H9 (cell line): ENCODE results near the gene SH2D3C. TPM values are rescaled to one million over a fixed set of nuclear protein-coding genes. Genes with fewer than 3 reads are reported as not detected.

Source experiments
- DNase-seq: peaks from one replicate; pipeline ENCODE4 v3.0.0-alpha.2; 2017
- H2AFZ ChIP-seq: one replicate; pipeline ENCODE4 v1.6.1; 2013; ENCODE audit warnings: mild to moderate bottlenecking, low read length, control low read depth, moderate library complexity
- H2AK5ac ChIP-seq: 2 replicates; pipeline ENCODE4 v1.6.1; 2013; ENCODE audit warnings: low read length, control low read depth, mixed read lengths; ENCODE audit not compliant: insufficient read length
- H2BK120ac ChIP-seq: one replicate; pipeline ENCODE4 v1.6.1; 2013; ENCODE audit warnings: low read depth, mild to moderate bottlenecking, low read length, control low read depth, inconsistent platforms; ENCODE audit not compliant: poor library complexity, severe bottlenecking
- H2BK12ac ChIP-seq: 2 replicates; pipeline ENCODE4 v1.6.1; 2013; ENCODE audit warnings: low read length, control low read depth, mixed read lengths, low read depth; ENCODE audit not compliant: insufficient read length
- H2BK15ac ChIP-seq: 2 replicates; pipeline ENCODE4 v1.6.1; 2013; ENCODE audit warnings: low read depth, low read length, control low read depth
- H2BK20ac ChIP-seq: one replicate; pipeline ENCODE4 v1.6.1; 2013; ENCODE audit warnings: low read depth, mild to moderate bottlenecking, low read length, control low read depth, inconsistent platforms; ENCODE audit not compliant: poor library complexity, severe bottlenecking
- H2BK5ac ChIP-seq: 2 replicates; pipeline ENCODE4 v1.6.1; 2013; ENCODE audit warnings: low read length, control low read depth, mixed read lengths; ENCODE audit not compliant: insufficient read length
- H3K14ac ChIP-seq: 2 replicates; pipeline ENCODE4 v1.6.1; 2013; ENCODE audit warnings: low read length, control low read depth; ENCODE audit not compliant: insufficient read depth
- H3K18ac ChIP-seq: 2 replicates; pipeline ENCODE4 v1.6.1; 2013; ENCODE audit warnings: low read depth, mild to moderate bottlenecking, mixed read lengths, low read length, control low read depth; ENCODE audit not compliant: insufficient read length
- H3K23ac ChIP-seq: 2 replicates; pipeline ENCODE4 v1.6.1; 2013; ENCODE audit warnings: low read length, control low read depth, mixed read lengths, low read depth; ENCODE audit not compliant: insufficient read length
- H3K23me2 ChIP-seq: 2 replicates; pipeline ENCODE4 v1.6.1; 2013; ENCODE audit warnings: low read depth, mild to moderate bottlenecking, mixed read lengths, low read length, control low read depth; ENCODE audit not compliant: insufficient read length, poor library complexity, severe bottlenecking
- H3K27ac ChIP-seq: 2 replicates; pipeline ENCODE4 v1.5.1; 2013; ENCODE audit warnings: low read length, control low read depth, mixed read lengths, low read depth; ENCODE audit not compliant: insufficient read length
- H3K27me3 ChIP-seq: 2 replicates; pipeline ENCODE4 v1.6.1; 2013; ENCODE audit warnings: low read length, control low read depth, inconsistent platforms; ENCODE audit not compliant: insufficient read depth
- H3K4ac ChIP-seq: 2 replicates; pipeline ENCODE4 v1.6.1; 2013; ENCODE audit warnings: low read depth, mild to moderate bottlenecking, control low read depth, inconsistent platforms, low read length, moderate library complexity
- H3K4me1 ChIP-seq: 2 replicates; pipeline ENCODE4 v1.6.1; 2013; ENCODE audit warnings: low read length, control low read depth, inconsistent platforms; ENCODE audit not compliant: insufficient read depth
- H3K4me2 ChIP-seq: 2 replicates; pipeline ENCODE4 v1.6.1; 2013; ENCODE audit warnings: low read length, control low read depth, mixed read lengths; ENCODE audit not compliant: insufficient read length, insufficient read depth
- H3K56ac ChIP-seq: 2 replicates; pipeline ENCODE4 v1.6.1; 2013; ENCODE audit warnings: low read depth, mild to moderate bottlenecking, mixed read lengths, low read length, control low read depth; ENCODE audit not compliant: insufficient read length
- H3K79me1 ChIP-seq: 2 replicates; pipeline ENCODE4 v1.6.1; 2013; ENCODE audit warnings: low read depth, mild to moderate bottlenecking, moderate library complexity, low read length, control low read depth, inconsistent platforms; ENCODE audit not compliant: insufficient read depth, poor library complexity, severe bottlenecking
- H3K79me2 ChIP-seq: 2 replicates; pipeline ENCODE4 v1.6.1; 2013; ENCODE audit warnings: low read length, control low read depth, inconsistent platforms; ENCODE audit not compliant: insufficient read depth
- H3K9ac ChIP-seq: 2 replicates; pipeline ENCODE4 v1.6.1; 2013; ENCODE audit warnings: low read length, control low read depth, mixed read lengths; ENCODE audit not compliant: insufficient read length; ENCODE audit errors: extremely low read depth
- H3K9me3 ChIP-seq: one replicate; pipeline ENCODE4 v1.6.1; 2013; ENCODE audit warnings: low read depth, low read length, inconsistent platforms; ENCODE audit not compliant: control insufficient read depth
- H3T11ph ChIP-seq: one replicate; pipeline ENCODE4 v1.6.1; 2013; ENCODE audit warnings: mild to moderate bottlenecking, low read length, control low read depth, inconsistent platforms
- H4K20me1 ChIP-seq: one replicate; pipeline ENCODE4 v1.6.1; 2013; ENCODE audit not compliant: control insufficient read depth, insufficient read length, insufficient read depth
- H4K5ac ChIP-seq: 2 replicates; pipeline ENCODE4 v1.6.1; 2013; ENCODE audit warnings: low read depth, mild to moderate bottlenecking, mixed read lengths, low read length, control low read depth; ENCODE audit not compliant: insufficient read length
- H4K8ac ChIP-seq: replicated peaks from 2 replicates; pipeline ENCODE4 v1.6.1; 2013; ENCODE audit warnings: low read length, control low read depth, mixed read lengths, low read depth; ENCODE audit not compliant: insufficient read length
- H4K91ac ChIP-seq: 2 replicates; pipeline ENCODE4 v1.6.1; 2013; ENCODE audit warnings: low read depth, mild to moderate bottlenecking, moderate library complexity, mixed read lengths, low read length, control low read depth; ENCODE audit not compliant: insufficient read length
- H3K27ac Mint-ChIP-seq, 3 experiments: 2 replicates in 2 of 3; 3 replicates in 1 of 3; pipeline ENCODE4 v1.8.0; 2020 to 2021; ENCODE audit warnings: mixed read lengths in 3 of 3, mild to moderate bottlenecking in 1 of 3, moderate library complexity in 1 of 3
- H3K27me3 Mint-ChIP-seq: 2 replicates; pipeline ENCODE4 v1.8.0; 2021; ENCODE audit warnings: low read depth, mild to moderate bottlenecking, moderate library complexity, mixed read lengths
- H3K36me3 Mint-ChIP-seq, 3 experiments: 2 replicates in 2 of 3; 3 replicates in 1 of 3; pipeline ENCODE4 v1.8.0; 2020 to 2021; ENCODE audit warnings: low read depth in 3 of 3, mixed read lengths in 3 of 3; ENCODE audit not compliant: insufficient read depth in 1 of 3
- H3K4me1 Mint-ChIP-seq, 2 experiments: 2 replicates each; pipeline ENCODE4 v1.8.0; 2020; ENCODE audit warnings: mixed read lengths in 2 of 2
- H3K4me3 Mint-ChIP-seq, 2 experiments: 2 replicates in 1 of 2; 3 replicates in 1 of 2; pipeline ENCODE4 v1.8.0; 2020 to 2021; ENCODE audit warnings: mild to moderate bottlenecking in 2 of 2, mixed read lengths in 2 of 2, moderate library complexity in 1 of 2
- H3K9me3 Mint-ChIP-seq, 2 experiments: 2 replicates in 1 of 2; 3 replicates in 1 of 2; pipeline ENCODE4 v1.8.0; 2020; ENCODE audit warnings: mild to moderate bottlenecking in 2 of 2, mixed read lengths in 2 of 2, moderate library complexity in 1 of 2
- CTCF ChIP-seq: fragments of 200-600 bp; sonication (generic); conservative IDR thresholded peaks from 3 replicates; pipeline ENCODE4 v1.8.0; 2021; ENCODE audit warnings: antibody characterized with exemption, mild to moderate bottlenecking
- WGBS: extraction: QIAGEN DNeasy Blood & Tissue Kit; methylation state at CpG from one replicate; pipeline ENCODE4 v1.1.7; 2013; ENCODE audit warnings: missing lambda C conversion rate, low lambda C conversion rate, mixed read lengths; ENCODE audit not compliant: insufficient read length; ENCODE audit errors: extremely low coverage; 5-methylcytosine and 5-hydroxymethylcytosine counted together
- total RNA-seq: library from RNA; stranded (reverse); gene quantifications from 2 replicates; pipeline ENCODE4 v1.2.1, GENCODE V29; 2021

Gene SH2D3C
- total RNA-seq, 1 experiment from 2014 or later, result 1.7 TPM

GRCh38 chr9:127794001-127794791, 15.7 kb upstream of the SH2D3C start:
- H3K27me3 Mint-ChIP-seq, result peaks cover 8% of the 10 kb centered on the region; the same call in 1 of the 2 replicates
- H3K4me1 Mint-ChIP-seq, result peaks cover 6 to 7% of the 10 kb centered on the region in 2 experiments
- no CpG with 5 or more reads among the region's 14 CpGs for WGBS
- Histone ChIP-seq H2BK15ac (no peak overlapping the region), H3K27ac (no peak overlapping the region), H3K27me3 (no peaks in the 10 kb centered on the region), H2BK20ac (no peak overlapping the region), H2AK5ac (no peak overlapping the region), H3K4ac (no peak overlapping the region), H3K4me1 (no peaks in the 10 kb centered on the region), H3K9me3 (no peaks in the 10 kb centered on the region), H4K20me1 (no peaks in the 10 kb centered on the region), H3K23ac (no peak overlapping the region), H3K79me2 (no peaks in the 10 kb centered on the region), H3K79me1 (no peaks in the 10 kb centered on the region), H3T11ph (no peak overlapping the region), H4K5ac (no peak overlapping the region), H3K9ac (no peak overlapping the region), H3K23me2 (no peaks in the 10 kb centered on the region), H4K91ac (no peak overlapping the region), H3K56ac (no peak overlapping the region), H2AFZ (no peak overlapping the region), H3K14ac (no peak overlapping the region), H2BK12ac (no peak overlapping the region), H4K8ac (no peak overlapping the region), H3K18ac (no peak overlapping the region), H2BK5ac (no peak overlapping the region), H2BK120ac (no peak overlapping the region), H3K4me2 (no peak overlapping the region)
- H3K9me3 Mint-ChIP-seq, result no peaks in the 10 kb centered on the region
- TF ChIP-seq CTCF, result no peak
- DNase-seq, result no peak
- no peak overlapping the region for H3K4me3 Mint-ChIP-seq
- peak overlapping the region; percentile 35 to 94 (median 85); a peak in 6 of 7 replicates for H3K27ac Mint-ChIP-seq
- H3K36me3 Mint-ChIP-seq, result peaks cover 18 to 35% (median 32%) of the 10 kb centered on the region in 3 experiments
